GM12874 (cell line): ENCODE data around the gene OGFOD2.

ENCODE experiments used
- CTCF ChIP-seq: IDR thresholded peaks from 2 replicates; pipeline ENCODE4 v1.5.1; 2011; ENCODE audit warnings: low read depth, mild to moderate bottlenecking, control low read depth, low read length, moderate library complexity; ENCODE audit not compliant: insufficient read depth

The OGFOD2 gene

GRCh38 chr12:122980183-122981035 lies 5.4 kb downstream of the OGFOD2 start, which contains the start of gene ARL6IP4:
Gene ARL6IP4, plus strand, starts transcription at chr12:122980681. Its CDS starts 459 bp downstream, at chr12:122981140.
- 0 out of 2 replicates have a peak, but pooled peaks have one; percentile 18 for TF ChIP-seq CTCF

- TF ChIP-seq CTCF, result no peak
Observed at GRCh38 chr12:122981036-122981471, 6.0 kb downstream of the OGFOD2 start.

- no peak for TF ChIP-seq CTCF
Observed at GRCh38 chr12:122981587-122982476, 6.8 kb downstream of the OGFOD2 start.

- no peak for TF ChIP-seq CTCF
Observed at GRCh38 chr12:122982477-122982815, 7.4 kb downstream of the OGFOD2 start.

- no peak for TF ChIP-seq CTCF
Observed at GRCh38 chr12:122982963-122983788, 8.1 kb downstream of the OGFOD2 start.

GRCh38 chr12:122983789-122984515 lies 8.9 kb downstream of the OGFOD2 start:
- no peak for TF ChIP-seq CTCF
